Left renal cortex interstitium (tissue), 4 donors: Measurements from ENCODE around the gene KCNH2. TPM values are rescaled to one million over a fixed set of nuclear protein-coding genes. Genes with fewer than 3 reads are reported as not detected.

ENCODE experiments used
- DNase-seq, 4 donors: peaks; one replicate each; pipeline ENCODE4 v3.0.0-alpha.2; 2013; ENCODE audit warnings: low read depth in 4 of 4, low spot score in 2 of 4, missing footprints in 1 of 4
- polyA plus RNA-seq, 4 donors: library from polyadenylated mRNA; unstranded; fragments of 120-200 nt; gene quantifications; one replicate each; pipeline ENCODE4 v1.2.1, GENCODE V29; 2013; ENCODE audit not compliant: insufficient read length in 4 of 4

KCNH2 gene
- polyA plus RNA-seq, 4 donors: 15.4 to 23.2 (median 20.1) TPM

DNA sequence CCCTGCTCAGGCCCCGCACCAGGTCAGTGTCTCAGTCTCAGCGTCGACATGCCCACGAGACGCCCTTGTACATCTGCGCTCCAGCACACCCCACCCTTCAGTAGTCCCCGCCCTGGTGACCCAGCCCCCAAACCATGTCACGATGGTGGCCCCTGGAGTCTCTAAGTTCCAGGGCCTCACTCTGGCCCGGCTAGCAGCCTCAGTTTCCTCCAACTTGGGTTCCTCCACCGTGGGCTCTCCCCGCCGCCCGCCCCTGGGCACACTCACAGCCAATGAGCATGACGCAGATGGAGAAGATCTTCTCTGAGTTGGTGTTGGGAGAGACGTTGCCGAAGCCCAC lies 27.0 kb downstream of the KCNH2 start:
- no peak for DNase-seq

DNA sequence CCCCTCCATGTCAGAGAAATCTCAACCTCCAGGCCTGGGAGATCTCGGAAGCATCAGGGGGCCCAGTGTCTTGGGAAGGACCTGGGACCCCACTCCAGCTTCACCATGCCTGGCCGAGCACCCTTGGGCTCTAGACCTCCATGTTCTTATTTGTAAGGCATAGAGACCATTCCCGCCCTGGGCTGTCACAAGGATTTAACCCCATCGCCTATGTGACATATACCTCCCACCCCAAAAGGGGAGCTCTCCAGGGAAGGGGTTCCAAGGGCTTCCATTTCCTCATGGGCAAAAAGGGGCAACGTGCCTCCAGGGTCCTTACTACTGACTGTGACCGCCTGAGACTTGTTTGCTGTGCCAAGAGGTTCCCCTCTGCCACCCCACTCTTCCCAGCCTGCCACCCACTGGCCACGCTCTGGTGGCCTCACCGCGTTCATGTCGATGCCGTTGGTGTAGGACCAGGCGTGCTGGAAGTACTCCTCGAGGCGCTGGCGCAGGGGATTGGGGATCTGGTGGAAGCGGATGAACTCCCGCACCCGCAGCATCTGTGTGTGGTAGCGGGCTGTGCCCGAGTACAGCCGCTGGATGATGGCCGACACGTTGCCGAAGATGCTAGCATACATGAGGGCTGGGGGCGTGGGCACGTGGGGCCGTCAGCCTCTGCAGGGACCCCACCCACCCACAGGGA lies 27.5 kb downstream of the KCNH2 start:
- no peak for DNase-seq

DNA sequence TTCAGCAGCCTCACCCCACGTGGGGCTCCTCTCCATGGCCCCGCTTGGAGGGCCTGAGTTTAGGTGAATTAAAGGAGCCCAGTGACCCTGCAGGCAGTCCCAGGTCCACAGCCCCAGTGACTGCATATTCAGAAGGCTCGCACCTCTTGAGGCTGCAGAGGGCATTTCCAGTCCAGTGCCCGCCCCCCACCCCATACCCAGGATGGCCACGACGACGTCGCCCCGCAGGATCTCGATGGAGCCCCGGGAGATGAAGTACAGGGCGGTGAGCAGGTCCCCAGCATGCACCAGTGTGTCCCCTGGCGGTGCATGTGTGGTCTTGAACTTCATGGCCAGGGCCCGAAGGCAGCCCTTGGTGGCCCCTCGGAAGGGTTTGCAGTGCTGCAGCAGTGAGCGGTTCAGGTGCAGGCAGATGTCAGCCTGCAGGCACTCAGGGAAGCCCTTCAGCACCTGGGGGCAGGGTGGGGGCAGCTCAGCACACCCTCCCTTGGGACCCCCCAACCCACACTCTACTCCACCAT lies 28.1 kb downstream of the KCNH2 start:
- no peak for DNase-seq

DNA sequence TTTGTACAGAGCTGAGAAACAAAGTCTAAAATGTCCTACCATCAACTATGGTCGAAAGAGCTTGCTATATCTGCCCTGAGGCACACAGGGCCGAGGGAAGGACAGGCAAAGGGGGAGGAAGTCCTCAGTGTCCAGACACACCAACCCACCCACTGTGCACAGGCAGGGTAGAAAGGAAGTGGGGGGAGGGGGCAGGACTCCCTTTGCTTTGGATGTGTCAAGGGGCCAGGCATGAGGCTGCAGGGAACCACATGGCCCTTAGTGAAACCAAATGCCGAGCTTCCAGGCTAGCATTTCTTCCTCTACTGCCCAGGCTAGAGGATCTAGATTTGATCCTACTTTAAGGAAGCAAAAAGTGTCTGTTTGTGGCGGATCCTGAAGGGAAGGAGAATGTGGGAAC lies 28.6 kb downstream of the KCNH2 start:
- DNase-seq: no peak

DNA sequence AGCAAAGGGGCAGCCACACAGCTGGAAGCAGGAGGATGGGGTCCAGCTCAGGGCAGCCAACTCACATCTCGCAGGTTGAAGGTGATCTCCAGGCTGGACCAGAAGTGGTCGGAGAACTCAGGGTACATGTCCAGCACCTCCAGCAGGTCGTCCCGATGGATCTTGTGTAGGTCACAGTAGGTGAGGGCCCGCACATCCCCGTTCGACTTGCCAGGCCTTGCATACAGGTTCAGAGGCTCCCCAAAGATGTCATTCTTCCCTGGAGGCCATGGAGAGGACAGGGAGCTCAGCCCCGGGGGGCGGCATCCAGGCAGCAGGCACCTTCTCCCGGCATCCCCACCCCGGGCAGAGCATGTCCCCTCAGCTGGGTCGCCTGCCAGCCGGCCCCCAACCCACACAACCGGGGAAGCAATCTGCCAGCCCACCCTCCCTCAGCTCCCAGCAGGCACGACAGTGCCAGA lies 29.3 kb downstream of the KCNH2 start:
- DNase-seq: no peak

- DNase-seq: no peak
Observed at GRCh38 chr7:150947761-150948651, 30.1 kb downstream of the KCNH2 start.

DNA sequence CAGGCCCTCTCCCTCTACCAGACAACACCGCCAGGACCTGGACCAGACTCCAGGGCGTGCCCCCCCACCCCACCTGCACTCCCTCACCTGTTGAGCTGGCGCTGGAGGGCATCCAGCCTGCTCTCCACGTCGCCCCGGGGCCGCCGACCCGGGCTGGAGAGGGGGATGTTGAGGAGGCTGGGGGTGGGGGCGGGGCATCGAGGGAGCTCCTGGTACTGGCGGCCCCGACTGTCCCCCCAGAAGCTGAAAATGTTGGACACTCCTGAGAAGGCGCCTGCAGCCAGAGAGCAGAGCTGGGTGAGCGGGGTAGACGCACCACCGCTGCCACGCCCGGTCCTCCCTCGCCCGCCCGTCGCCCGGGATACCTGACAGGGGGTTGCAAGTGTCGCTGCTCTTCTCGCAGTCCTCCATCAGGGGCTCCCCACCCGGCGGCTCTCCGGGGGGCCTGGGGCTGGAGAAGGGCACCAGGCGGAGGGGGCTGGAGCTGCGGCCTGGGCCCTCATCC lies 30.8 kb downstream of the KCNH2 start:
- DNase-seq: no peak

- no peak for DNase-seq
Observed at GRCh38 chr7:150946421-150947240, 31.5 kb downstream of the KCNH2 start.

- DNase-seq: no peak
Observed at GRCh38 chr7:150945853-150946420, 32.2 kb downstream of the KCNH2 start.

DNA sequence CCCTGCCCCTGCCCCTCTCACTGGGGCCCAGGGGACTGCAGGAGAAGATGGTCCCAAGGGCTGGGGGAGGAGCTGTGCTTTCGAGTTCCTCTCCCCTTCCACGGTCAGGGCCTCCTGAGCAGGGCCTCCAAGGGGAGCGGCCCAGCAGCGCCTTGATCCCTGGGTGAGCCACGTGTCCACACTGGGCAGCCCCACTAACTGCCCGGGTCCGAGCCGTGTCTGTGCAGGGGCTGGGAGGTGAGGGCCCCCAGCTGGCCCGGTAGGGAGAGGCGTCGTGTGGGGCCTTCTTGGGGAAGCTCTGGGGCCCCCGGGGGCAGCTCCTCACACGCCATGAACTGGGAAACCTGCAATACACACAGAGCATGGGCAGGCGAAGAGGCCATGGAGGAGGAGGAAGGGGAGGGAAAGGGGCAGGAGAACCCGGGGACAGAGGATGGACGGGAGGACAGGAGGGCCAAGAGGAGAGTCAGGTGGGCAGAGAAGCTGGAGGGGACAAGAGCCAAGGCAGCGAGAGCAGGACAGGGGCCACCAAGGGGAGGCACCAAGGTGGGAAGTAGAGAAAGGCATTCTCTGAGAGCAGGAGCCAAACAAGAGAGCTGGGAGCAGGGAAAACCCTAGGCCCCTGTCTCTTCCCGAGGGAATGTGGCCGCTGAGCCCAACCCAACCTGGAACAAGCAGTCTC lies 32.8 kb downstream of the KCNH2 start:
- DNase-seq: no peak

DNA sequence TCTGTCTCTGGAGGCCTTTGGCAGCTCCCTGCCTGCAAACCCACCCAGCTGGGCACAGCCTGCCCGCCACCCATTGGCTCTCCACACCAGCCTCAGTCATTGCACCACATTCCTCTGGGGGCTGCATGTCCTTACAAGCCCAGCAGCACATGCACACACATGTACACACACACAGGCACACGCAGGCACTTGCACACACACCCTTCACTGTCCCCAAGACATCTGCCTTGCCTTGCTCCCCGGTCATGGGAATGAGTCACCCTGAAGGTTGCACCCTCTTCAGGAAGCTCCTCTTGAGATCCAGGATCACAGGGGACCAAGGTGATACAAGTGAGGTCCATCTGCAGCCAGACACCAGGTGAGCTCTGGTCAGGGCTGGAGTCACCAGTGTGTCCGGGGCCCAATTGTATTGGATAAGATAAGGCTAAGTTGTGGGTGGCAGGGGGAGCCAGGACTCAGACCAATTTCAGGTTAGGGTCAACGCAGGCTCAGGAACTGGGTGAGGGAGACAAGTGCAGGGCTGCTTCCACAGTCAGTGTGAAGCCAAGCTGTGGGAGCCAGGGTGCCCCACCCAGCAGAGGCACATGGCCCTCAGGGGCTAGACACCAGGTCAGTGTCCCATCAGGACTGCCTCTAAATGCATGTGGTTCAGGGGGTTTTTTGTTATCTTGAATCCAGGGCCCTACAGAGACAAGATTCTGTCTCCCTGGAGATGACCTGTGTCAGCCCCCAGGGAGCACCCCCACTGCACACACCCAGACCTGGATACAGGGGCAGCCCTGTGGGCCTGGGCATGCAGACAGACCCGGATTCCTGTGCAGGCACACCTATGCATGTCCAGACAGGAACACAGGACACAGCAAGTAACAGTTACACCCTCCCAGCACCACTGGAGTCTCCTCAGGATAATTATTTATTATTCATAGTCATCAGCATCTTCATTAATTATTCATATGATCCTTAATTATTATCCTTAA lies 33.8 kb downstream of the KCNH2 start:
- DNase-seq: no peak

- no peak for DNase-seq
Observed at GRCh38 chr7:150943453-150943814, 34.7 kb downstream of the KCNH2 start.

- DNase-seq: no peak
Observed at GRCh38 chr7:150942591-150943452, 35.3 kb downstream of the KCNH2 start.

DNA sequence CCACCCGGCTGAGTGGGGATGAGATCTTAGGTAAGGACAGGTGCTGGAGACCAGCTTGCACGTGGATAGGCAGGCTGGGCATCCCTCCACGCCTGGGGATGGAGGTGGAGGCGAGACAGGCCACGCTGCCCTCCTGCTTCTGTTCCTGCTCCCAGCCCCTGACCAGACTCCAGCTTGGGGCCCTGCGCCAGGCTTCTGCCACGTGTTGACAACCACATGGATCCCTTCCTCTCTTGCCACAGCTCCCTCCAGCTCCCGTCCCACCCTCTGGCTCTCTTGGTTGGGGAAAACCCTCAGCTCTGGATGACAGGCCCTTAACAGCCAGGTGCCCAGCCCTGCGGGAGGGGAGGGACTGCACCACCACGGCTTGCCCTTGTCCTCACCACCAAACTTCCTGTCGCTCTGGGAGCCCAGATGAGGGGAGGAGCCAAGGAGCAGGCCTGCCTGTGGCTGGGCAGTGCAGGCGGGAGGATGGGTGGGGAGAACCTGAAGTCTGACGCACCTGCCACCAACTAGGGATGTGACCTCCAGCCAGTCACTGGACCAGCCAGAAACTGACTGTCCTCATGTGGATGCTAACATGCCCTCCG lies 36.0 kb downstream of the KCNH2 start:
- no peak for DNase-seq

GRCh38 chr7:150941351-150942000 lies 36.6 kb downstream of the KCNH2 start:
- DNase-seq: no peak

DNA sequence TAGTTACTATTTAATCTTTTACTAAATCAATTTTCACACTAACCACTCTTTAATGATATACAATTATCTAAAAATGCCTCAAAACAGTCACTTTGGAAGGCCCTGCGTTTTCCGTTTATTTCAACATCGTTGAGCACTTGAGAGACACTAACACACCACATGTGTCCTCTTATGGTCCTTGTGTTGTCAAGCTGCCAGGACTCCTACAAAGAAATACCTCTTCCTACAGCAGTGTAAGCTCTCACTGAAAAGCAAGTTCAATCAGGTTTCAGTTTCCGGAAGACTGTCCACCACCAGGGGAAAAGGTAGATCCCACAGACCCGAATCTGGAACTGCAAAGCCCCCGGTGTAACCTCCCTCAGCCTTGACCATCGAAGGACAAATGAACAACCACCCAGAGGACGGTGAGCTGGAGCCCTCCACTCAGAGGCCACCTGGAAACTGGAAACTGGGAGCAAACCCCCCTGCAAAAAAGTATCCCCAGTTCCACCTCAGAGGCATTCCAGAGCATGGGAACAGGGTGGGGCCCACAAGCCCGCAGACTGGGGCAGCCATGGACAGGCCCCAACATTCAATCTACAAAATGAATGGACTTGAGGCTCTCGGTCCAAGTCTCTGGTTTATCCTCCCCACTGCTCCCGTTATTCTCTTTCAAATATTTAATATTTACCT lies 37.6 kb downstream of the KCNH2 start:
- no peak for DNase-seq
